ENCODE results near the gene LSM10.

DNA sequence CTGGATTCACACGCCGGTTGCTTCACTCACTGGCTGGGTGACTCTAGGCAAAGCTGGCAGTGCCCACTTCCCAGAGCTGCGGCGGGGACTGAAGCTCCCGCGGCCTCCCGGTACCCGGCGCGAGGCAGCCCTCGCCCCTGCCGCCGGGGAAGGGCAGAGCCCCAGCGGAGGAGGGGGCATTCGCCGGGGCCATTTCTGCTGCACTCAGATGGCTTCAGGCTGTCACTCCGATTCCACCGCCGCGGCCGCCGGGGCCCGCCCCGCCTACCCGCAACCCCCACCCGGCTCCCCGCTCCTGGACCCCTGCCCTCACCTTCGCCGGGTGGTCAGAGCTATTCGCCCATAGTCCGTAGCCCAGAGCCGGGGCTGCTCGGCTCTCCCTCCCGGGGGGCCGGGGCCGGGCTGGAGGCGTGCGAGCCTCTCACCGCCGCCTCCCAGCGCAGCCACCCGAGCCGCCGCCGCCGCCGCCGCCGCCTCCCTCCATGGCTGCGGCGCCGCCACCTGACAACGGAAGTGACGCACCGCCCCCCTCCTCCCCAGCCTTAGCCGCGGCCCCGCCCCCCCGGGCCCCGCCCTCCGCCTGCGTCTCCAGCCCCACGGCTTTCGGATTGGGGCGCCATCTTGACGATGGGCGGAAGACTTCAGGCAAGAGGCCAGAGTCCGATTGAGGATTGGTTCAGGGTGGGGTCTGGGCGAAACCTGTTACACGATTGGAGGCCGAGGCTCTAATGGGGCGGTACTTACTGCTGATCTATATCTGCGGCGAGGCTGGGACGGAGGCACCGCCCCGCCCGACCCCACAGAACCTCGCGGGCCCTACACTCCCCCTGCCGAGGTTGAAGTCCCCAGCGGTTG is 12.1 kb downstream of the LSM10 start, which contains the start of gene STK40:
- no peak for TF ChIP-seq ELF4 (IDR thresholded peaks at IDR 0.05)
- no peak for TF ChIP-seq FOXK2 (IDR thresholded peaks at IDR 0.05)
- no peak for TF ChIP-seq ARNT (IDR thresholded peaks at IDR 0.05)

Measured in HEK293T (cell line).